D721Med (cell line): ENCODE measurements around the gene PITRM1.

ENCODE experiments used
- DNase-seq: peaks from one replicate; pipeline ENCODE4 v3.0.0; 2011; ENCODE audit warnings: low spot score; ENCODE audit not compliant: insufficient read length
- FAIRE-seq: peaks from 2 replicates; lab custom pipeline; 2011; peaks lifted over from hg19 to GRCh38; lab: Jason Lieb, UNC
- CTCF ChIP-seq: IDR thresholded peaks from 2 replicates; pipeline ENCODE4 v1.5.1; 2012; ENCODE audit warnings: mild to moderate bottlenecking, control low read depth; ENCODE audit not compliant: insufficient read depth; ENCODE audit errors: missing control alignments

PITRM1 gene

GRCh38 chr10:3111621-3112163, 60.9 kb downstream of the PITRM1 start:
- TF ChIP-seq CTCF, result no peak
- DNase-seq (no peak), FAIRE-seq (no peak)

GRCh38 chr10:3110782-3111620, 61.6 kb downstream of the PITRM1 start:
- DNase-seq, result no peak
- no peak for FAIRE-seq
- no peak for TF ChIP-seq CTCF

GRCh38 chr10:3109633-3110032, 62.9 kb downstream of the PITRM1 start:
- no peak for TF ChIP-seq CTCF
- FAIRE-seq, result no peak
- no peak for DNase-seq

GRCh38 chr10:3109196-3109595, 63.4 kb downstream of the PITRM1 start:
- DNase-seq (no peak), FAIRE-seq (no peak)
- TF ChIP-seq CTCF, result no peak

GRCh38 chr10:3108575-3109105, 63.9 kb downstream of the PITRM1 start:
- no peak for DNase-seq
- FAIRE-seq, result no peak
- TF ChIP-seq CTCF, result no peak

- FAIRE-seq (no peak), DNase-seq (no peak)
- TF ChIP-seq CTCF, result no peak
These were observed 64.5 kb downstream of the PITRM1 start for GRCh38 chr10:3108033-3108432.
